GM19452 (cell line): ENCODE measurements around the gene SNX5.

ENCODE experiments used
- ATAC-seq: cut with Tn5 transposase; IDR thresholded peaks from one replicate; pipeline ENCODE4 v1.9.1; 2021; ENCODE audit not compliant: unreplicated experiment

The SNX5 gene

GRCh38 chr20:17993546-17993945 lies 25.0 kb upstream of the SNX5 start:
- no peak for ATAC-seq

- ATAC-seq: no peak
Measured at GRCh38 chr20:17992847-17993513, 24.4 kb upstream of the SNX5 start.

GRCh38 chr20:17992224-17992637 lies 23.6 kb upstream of the SNX5 start:
- ATAC-seq: peak; percentile 57

GRCh38 chr20:17990278-17990972 lies 21.8 kb upstream of the SNX5 start:
- ATAC-seq: no peak

GRCh38 chr20:17987988-17988387 lies 19.4 kb upstream of the SNX5 start:
- ATAC-seq: no peak

GRCh38 chr20:17985388-17986018 lies 16.9 kb upstream of the SNX5 start:
- ATAC-seq: no peak

GRCh38 chr20:17976305-17976704 lies 7.7 kb upstream of the SNX5 start:
- ATAC-seq: no peak

- no peak for ATAC-seq
Measured at GRCh38 chr20:17972121-17972520, 3.5 kb upstream of the SNX5 start.

GRCh38 chr20:17971300-17972013 lies 2.9 kb upstream of the SNX5 start:
- ATAC-seq: no peak

- no peak for ATAC-seq
Measured at GRCh38 chr20:17969884-17970409, 1.4 kb upstream of the SNX5 start.

GRCh38 chr20:17969278-17969883 lies 787 bp upstream of the SNX5 start:
- ATAC-seq: peak; percentile 9

- ATAC-seq: peak; percentile 1
Measured at GRCh38 chr20:17967521-17968365, 851 bp downstream of the SNX5 start.

- no peak for ATAC-seq
Measured at GRCh38 chr20:17966432-17967310, 1.9 kb downstream of the SNX5 start.

- no peak for ATAC-seq
Measured at GRCh38 chr20:17965042-17965697, 3.4 kb downstream of the SNX5 start.

- ATAC-seq: no peak
Measured at GRCh38 chr20:17964632-17965031, 4.0 kb downstream of the SNX5 start.

- ATAC-seq: no peak
Measured at GRCh38 chr20:17964073-17964472, 4.5 kb downstream of the SNX5 start.

- no peak for ATAC-seq
Measured at GRCh38 chr20:17963114-17963897, 5.3 kb downstream of the SNX5 start.

GRCh38 chr20:17961587-17961940 lies 7.0 kb downstream of the SNX5 start:
- ATAC-seq: no peak
